HFF-Myc (cell line): ENCODE measurements around the gene STAG2.

Source experiments
- DNase-seq: peaks from one replicate; pipeline ENCODE4 v3.0.0-alpha.2; 2011; ENCODE audit warnings: low read depth; ENCODE audit errors: extremely low read depth
- H3K4me3 ChIP-seq: replicated peaks from 2 replicates; pipeline ENCODE4 v1.5.1; 2011; ENCODE audit warnings: low read depth, mild to moderate bottlenecking, control low read depth, low read length
- CTCF ChIP-seq: IDR thresholded peaks from 2 replicates; pipeline ENCODE4 v1.5.1; 2012; ENCODE audit warnings: mild to moderate bottlenecking, low read depth, low read length, control low read depth; ENCODE audit errors: missing control alignments

STAG2 gene

GRCh38 chrX:123962006-123962467 lies 531 bp downstream of the STAG2 start:
- TF ChIP-seq CTCF, result no peak
- no peak for DNase-seq
- H3K4me3 ChIP-seq, result peak overlapping the region; percentile 76

GRCh38 chrX:123962794-123963373 lies 1.4 kb downstream of the STAG2 start:
- DNase-seq, result peak; percentile 79
- TF ChIP-seq CTCF, result no peak
- H3K4me3 ChIP-seq, result peak overlapping the region; percentile 76

- H3K4me3 ChIP-seq, result peak overlapping the region; percentile 76
- no peak for TF ChIP-seq CTCF
- DNase-seq, result no peak
These were observed 2.8 kb downstream of the STAG2 start for GRCh38 chrX:123964156-123964834.

GRCh38 chrX:123965712-123966111 lies 4.2 kb downstream of the STAG2 start:
- no peak overlapping the region for H3K4me3 ChIP-seq
- no peak for DNase-seq
- TF ChIP-seq CTCF, result no peak

GRCh38 chrX:123967497-123967896 lies 6.0 kb downstream of the STAG2 start:
- no peak overlapping the region for H3K4me3 ChIP-seq
- no peak for DNase-seq
- no peak for TF ChIP-seq CTCF

- H3K4me3 ChIP-seq, result no peak overlapping the region
- TF ChIP-seq CTCF, result no peak
- no peak for DNase-seq
These were observed 7.0 kb downstream of the STAG2 start for GRCh38 chrX:123968383-123969050.
